Retinal pigment epithelial cell (primary cell): ENCODE results near the gene TNFRSF9.
"Not testable (repeated sequence)": the region's sequence is repeated elsewhere in the genome, so short reads cannot be mapped to it uniquely, and the experiment has no call there.

Experiments used
- DNase-seq: peaks from one replicate; pipeline ENCODE4 v3.0.0-alpha.2; 2010; ENCODE audit warnings: low read depth
- H3K4me3 ChIP-seq: 2 replicates; pipeline ENCODE4 v1.5.1; 2011; ENCODE audit warnings: mild to moderate bottlenecking, low read length, control low read depth, moderate library complexity
- TF ChIP-seq, protein P1 (sequence below): conservative IDR thresholded peaks from 2 replicates; pipeline ENCODE4 v1.5.1; 2011; ENCODE audit warnings: low read depth, low read length, control low read depth, inconsistent platforms

The TNFRSF9 gene

GRCh38 chr1:7930645-7931445 lies 9.8 kb downstream of the TNFRSF9 start:
- no peak for DNase-seq
- TF ChIP-seq, protein P1, sequence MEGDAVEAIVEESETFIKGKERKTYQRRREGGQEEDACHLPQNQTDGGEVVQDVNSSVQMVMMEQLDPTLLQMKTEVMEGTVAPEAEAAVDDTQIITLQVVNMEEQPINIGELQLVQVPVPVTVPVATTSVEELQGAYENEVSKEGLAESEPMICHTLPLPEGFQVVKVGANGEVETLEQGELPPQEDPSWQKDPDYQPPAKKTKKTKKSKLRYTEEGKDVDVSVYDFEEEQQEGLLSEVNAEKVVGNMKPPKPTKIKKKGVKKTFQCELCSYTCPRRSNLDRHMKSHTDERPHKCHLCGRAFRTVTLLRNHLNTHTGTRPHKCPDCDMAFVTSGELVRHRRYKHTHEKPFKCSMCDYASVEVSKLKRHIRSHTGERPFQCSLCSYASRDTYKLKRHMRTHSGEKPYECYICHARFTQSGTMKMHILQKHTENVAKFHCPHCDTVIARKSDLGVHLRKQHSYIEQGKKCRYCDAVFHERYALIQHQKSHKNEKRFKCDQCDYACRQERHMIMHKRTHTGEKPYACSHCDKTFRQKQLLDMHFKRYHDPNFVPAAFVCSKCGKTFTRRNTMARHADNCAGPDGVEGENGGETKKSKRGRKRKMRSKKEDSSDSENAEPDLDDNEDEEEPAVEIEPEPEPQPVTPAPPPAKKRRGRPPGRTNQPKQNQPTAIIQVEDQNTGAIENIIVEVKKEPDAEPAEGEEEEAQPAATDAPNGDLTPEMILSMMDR = no peak
- no peak overlapping the region for H3K4me3 ChIP-seq

DNA sequence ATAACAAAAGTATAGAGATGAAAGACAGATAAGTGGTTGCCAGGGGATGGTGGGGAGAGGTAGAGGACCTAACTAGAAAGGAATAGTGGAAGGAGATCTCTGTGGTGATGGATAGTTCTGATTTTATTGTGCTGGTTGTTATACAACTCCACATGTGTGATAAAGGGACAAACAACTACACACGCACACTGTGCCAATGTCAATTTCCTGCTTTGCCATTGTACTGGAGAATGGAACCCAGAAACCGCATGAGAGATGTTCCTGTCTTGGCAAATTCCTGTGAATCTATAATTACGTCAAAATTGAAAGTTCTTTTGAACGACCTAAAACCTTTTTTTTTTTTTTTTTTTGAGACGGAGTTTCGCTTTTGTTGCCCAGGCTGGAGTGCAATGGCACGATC lies 11.0 kb downstream of the TNFRSF9 start:
- H3K4me3 ChIP-seq = no peak overlapping the region
- no peak for DNase-seq
- TF ChIP-seq, protein P1 = no peak

DNA sequence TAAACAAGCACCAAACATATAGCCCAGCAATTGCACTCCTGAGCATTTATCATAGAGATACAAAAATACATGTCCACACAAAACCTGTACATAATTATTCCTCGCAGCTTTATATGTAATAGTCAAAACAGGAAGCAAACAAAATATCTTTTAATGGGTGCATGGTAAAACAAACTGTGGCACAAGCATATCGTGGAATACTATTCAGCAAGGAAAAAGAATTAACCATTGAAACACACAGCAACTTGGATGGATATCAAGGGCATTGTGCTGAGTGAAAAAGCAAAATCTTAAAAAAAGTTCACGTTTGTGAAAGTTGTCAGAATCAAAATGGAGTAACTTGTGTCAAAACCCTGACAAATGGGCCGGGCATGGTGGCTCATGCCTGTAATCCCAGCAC lies 12.4 kb downstream of the TNFRSF9 start:
- no peak overlapping the region for H3K4me3 ChIP-seq
- no peak for DNase-seq
- TF ChIP-seq, protein P1 = no peak

- not testable (repeated sequence) for DNase-seq
These were observed 13.6 kb downstream of the TNFRSF9 start for GRCh38 chr1:7927061-7927460.

GRCh38 chr1:7922301-7922700 lies 18.3 kb downstream of the TNFRSF9 start:
- H3K4me3 ChIP-seq = no peak overlapping the region
- DNase-seq = no peak
- TF ChIP-seq, protein P1 = no peak

More at GRCh38 chr1:7927061-7927460, 13.6 kb downstream of the TNFRSF9 start:
- not testable (repeated sequence) for H3K4me3 ChIP-seq

DNA sequence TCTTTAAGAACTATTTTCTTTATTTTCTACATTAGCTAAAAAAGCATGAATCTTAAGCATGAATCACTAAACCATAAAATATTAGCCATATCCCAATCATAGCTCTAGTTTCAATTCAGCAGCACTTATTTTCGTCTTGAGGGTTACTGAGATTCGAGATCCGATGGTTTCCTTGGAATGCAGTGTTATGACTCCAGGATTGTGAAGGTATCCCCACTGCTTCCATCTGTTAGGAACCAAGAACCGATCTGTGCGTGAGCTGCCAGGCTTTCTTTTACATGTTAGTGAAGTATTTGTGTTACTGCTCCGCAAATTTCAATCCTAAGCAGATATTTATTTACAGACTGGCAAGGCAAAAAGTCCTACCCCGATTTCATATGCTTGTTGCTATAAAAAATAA lies 18.8 kb downstream of the TNFRSF9 start:
- DNase-seq = no peak
- no peak overlapping the region for H3K4me3 ChIP-seq
- TF ChIP-seq, protein P1 = no peak

GRCh38 chr1:7919880-7920279 lies 20.8 kb downstream of the TNFRSF9 start:
- no peak overlapping the region for H3K4me3 ChIP-seq
- no peak for DNase-seq
- TF ChIP-seq, protein P1 = no peak

- DNase-seq, H3K4me3 ChIP-seq: not testable (repeated sequence)
These were observed 22.7 kb downstream of the TNFRSF9 start for GRCh38 chr1:7917971-7918370.
